Stimulated activated CD4-positive, alpha-beta T cell treated with anti-CD3 and anti-CD28 coated beads, TNF-alpha, amount 100 ng/mL, for 48 hours (primary cell): ENCODE measurements around the gene STYXL2.

ENCODE experiments used
- DNase-seq, 3 donors: peaks; one replicate each; pipeline ENCODE4 v3.0.0-alpha.2; 2020; ENCODE audit warnings: low read depth in 3 of 3

The STYXL2 gene

GRCh38 chr1:167093846-167094516 lies at the start of gene STYXL2:
Gene STYXL2 (plus strand): TSS chr1:167094075. CDS start chr1:167094850, 775 bp downstream.
- DNase-seq, result no peak

GRCh38 chr1:167051907-167052306 lies 42.0 kb upstream of the STYXL2 start:
- no peak for DNase-seq

- DNase-seq, result no peak
These were observed 41.5 kb upstream of the STYXL2 start for GRCh38 chr1:167052389-167052788.

- no peak for DNase-seq
These were observed 39.3 kb upstream of the STYXL2 start for GRCh38 chr1:167054531-167054930.

GRCh38 chr1:167054946-167055630 lies 38.8 kb upstream of the STYXL2 start:
- no peak for DNase-seq

GRCh38 chr1:167056529-167057231 lies 37.2 kb upstream of the STYXL2 start:
- no peak for DNase-seq

- DNase-seq, result no peak
These were observed 36.6 kb upstream of the STYXL2 start for GRCh38 chr1:167057241-167057688.

GRCh38 chr1:167059045-167059808 lies 34.6 kb upstream of the STYXL2 start:
- peak; percentile 41 to 66 (median 64) for DNase-seq

- DNase-seq, result no peak
These were observed 34.1 kb upstream of the STYXL2 start for GRCh38 chr1:167059809-167060107.

- no peak for DNase-seq
These were observed 33.5 kb upstream of the STYXL2 start for GRCh38 chr1:167060141-167061072.

- no peak for DNase-seq
These were observed 32.8 kb upstream of the STYXL2 start for GRCh38 chr1:167061073-167061464.

GRCh38 chr1:167064621-167065020 lies 29.3 kb upstream of the STYXL2 start:
- DNase-seq, result no peak

GRCh38 chr1:167065471-167065870 lies 28.4 kb upstream of the STYXL2 start:
- DNase-seq, result no peak

- DNase-seq, result peak; percentile 65 to 74 (median 66)
These were observed 27.3 kb upstream of the STYXL2 start for GRCh38 chr1:167066333-167067122.

GRCh38 chr1:167067904-167068303 lies 26.0 kb upstream of the STYXL2 start:
- DNase-seq, result no peak

GRCh38 chr1:167068761-167069160 lies 25.1 kb upstream of the STYXL2 start:
- DNase-seq, result no peak

GRCh38 chr1:167071286-167071685 lies 22.6 kb upstream of the STYXL2 start:
- no peak for DNase-seq

GRCh38 chr1:167076136-167076710 lies 17.7 kb upstream of the STYXL2 start:
- no peak for DNase-seq

- no peak for DNase-seq
These were observed 16.6 kb upstream of the STYXL2 start for GRCh38 chr1:167077128-167077867.
